HPDE6-E6E7 (cell line): ENCODE data around the gene MUC4.
"Not testable (repeated sequence)": the region's sequence is repeated elsewhere in the genome, so short reads cannot be mapped to it uniquely, and the experiment has no call there.

Experiments
- DNase-seq: peaks from one replicate; pipeline ENCODE4 v3.0.0; 2011; ENCODE audit warnings: missing footprints; ENCODE audit errors: extremely low spot score

Gene MUC4

DNA sequence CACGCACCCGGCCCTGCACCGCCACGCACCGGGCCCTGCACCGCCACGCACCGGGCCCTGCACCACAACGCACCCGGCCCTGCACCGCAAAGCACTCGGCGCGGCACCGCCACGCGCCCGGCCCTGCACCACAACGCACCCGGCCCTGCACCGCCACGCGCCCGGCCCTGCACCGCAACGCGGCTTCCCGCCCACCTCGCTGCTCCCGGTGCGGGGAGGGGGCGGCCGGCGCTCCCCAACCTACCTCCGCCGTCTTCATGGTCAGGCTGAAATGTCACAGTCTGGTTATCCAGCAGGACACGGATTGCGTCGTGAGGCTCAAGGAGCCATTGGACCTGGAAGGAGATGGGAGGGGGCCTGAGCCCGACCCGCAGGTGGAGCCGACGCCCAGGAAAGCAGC is 49.1 kb downstream of the MUC4 start:
- no peak for DNase-seq

DNA sequence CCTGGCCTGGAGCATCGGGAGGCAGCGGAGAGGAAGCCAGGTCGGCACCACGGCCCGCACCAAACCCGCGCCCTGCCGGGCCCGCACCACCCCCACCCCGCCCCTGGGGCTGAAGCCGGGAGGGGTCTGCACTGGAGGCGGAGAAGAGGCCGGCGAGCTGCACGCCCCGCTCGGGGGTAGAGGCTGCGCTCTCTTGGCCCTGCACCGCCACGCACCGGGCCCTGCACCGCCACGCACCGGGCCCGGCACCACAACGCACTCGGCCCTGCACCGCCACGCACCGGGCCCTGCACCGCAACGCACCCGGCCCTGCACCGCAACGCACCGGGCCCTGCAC is 49.5 kb downstream of the MUC4 start:
- no peak for DNase-seq

DNA sequence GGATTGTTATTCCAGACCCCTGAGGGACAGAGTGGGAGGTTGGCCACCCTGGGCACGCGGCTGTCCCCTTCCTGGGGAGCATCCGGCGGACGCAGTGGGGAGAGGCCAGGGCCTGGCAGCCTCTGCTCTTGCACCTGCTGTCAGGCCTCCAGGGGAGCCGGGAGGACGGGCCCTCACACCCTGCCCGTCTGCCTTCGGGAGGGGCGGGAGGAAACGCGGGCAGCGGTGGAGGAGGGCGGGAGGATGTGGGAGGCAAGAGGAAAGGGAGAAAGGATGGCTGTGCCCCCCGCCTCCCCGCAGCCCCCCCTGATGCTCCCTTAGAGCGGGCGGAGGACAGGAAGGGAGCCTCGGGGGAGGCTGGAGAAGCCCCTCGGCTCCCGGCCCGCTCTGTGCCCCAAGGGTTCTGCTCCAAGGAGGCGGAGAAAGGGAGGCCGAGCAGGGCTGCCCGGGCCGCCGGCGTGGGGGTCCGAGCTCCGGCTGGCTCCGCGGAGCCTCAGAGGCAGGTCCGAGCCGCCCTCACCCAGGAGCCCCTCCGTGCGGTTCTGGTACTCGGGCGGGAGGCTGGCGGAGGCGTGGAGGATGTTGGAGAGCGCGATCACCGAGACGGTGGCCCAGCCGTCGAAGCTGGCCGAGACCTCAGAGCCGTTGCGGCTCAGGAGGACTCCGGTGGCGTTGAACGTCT is 50.0 kb downstream of the MUC4 start:
- DNase-seq, result no peak

- DNase-seq, result no peak
Measured at GRCh38 chr3:195761123-195761566, 50.6 kb downstream of the MUC4 start.

DNA sequence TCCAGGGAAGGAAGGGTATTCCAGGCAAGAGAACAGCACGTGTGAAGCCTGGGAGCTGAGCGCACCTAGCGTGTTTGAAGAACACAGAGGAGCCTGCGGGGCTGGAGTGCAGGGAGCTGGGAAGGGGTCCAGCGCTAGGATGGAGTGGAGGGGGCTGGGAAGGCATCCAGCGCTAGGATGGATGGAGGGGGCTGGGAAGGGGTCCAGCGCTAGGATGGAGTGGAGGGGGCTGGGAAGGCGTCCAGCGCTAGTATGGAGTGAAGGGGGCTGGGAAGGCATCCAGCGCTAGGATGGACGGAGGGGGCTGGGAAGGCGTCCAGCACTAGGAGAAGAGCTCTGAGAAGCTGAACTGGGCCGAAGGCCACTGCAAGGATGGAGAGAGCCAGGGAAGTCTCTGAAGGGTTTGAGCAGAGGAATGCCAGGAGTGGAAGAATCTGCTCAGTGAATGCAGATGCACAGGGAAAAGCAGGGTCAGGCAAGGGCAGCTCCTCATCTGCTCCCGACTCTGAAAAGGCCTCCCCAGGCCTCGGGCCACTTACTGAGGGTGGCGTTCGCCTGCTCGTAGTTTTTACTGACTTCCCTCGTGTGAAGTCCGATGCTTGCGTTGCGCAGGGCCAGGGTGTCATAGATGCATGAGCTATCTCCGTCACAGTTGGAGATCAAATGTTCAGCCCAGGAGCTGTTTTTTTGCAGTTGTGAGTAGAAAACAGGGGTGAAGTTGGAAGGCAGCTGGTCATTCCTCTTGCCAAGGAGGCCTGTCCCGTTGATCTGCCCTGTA is 51.2 kb downstream of the MUC4 start:
- DNase-seq, result no peak

- no peak for DNase-seq
Measured at GRCh38 chr3:195758721-195759353, 52.9 kb downstream of the MUC4 start.

DNA sequence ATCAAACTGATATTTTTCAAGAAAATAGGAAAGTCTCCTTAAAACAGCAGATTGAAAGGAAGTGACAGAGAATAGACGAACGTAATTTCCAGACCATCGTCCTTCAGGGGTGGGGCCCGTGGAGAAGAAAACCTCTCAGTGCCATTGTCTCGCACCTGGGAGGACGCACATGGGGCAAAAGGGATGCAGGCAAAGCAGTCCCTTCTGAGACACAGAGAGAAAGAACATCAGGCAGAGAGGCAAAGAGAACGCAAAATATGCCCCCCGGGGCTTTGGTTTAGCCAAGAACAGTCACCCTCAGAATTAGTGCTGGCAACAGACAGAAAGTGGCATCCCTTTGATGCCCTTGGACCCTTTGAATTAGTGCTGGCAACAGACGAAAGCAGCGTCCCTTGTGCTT is 53.9 kb downstream of the MUC4 start:
- DNase-seq, result no peak

DNA sequence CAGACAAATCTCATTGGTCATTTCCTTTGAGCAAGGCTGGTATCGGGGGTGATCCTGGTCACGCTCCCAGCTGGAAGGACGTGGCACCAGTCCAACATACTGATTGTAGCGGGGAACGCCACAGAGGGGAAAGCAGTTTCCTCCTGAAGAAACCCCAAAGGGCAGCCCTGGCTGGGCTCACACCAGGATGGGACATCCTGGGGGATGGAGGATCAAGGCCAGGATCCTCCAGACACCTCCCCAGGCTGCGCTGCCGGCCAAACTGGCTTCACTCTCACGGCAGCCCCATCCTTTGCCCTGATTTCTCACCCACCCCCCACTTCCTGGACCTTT is 54.3 kb downstream of the MUC4 start:
- no peak for DNase-seq

DNA sequence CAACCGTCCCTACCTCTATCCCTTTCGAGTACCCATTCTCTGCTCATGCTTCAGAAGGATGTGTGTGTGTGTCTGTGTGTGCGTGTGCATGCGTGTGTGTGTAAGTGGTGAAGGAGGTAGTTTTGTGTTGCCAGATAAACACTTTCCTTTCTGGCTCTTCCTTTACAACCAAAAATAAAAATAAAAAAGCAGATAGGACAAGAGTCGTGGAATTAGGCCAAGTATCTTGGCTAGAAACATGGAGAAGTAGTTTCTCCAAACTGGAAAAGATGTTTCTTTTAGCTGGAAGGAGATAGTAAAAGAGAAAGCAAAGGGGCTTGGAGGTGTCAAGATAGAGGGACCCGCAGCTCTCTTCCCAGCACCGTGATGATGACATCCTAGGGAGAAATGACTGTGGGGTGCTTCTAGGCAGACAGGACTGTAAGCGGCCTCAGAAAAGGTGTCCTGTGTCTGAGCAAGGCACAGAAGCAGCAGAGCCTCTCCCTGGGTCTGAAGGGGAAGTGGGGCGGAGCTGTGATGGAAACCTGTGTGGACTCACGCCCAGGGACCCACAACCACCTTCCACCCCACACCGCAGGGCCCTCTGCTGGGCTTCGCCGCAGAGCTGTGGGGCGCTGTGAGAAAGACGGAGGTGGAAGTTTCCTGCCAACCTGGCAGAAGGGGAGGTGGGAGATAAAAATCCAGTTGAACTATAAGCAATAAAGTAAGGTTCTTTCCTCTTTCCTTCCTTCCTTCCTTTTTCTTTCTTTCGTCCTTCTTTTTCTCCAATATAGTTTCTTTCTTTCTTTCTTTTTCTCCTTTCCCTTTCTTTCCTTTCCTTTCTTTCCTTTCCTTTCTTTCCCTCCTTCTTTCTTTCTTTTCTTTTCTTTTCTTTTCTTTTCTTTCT is 55.7 kb downstream of the MUC4 start:
- DNase-seq, result no peak

DNA sequence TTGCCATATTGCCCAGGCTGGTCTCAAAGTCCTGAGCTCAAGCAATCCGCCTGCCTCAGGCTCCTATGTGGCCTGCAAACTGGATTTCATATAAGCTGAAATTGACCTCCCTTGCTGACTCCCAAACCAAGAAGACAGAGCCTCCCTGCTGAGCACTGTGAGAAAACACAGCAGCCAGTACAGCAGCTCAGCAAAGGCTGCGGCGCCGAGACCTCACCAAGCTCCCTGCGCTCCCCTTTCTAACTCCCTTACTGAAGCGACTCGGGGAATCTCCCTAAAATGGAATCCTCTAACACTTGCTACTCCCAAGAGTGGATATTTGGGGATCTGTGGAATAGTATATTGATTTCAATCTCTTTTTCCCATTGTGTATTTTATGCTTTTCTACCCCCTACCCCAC is 56.3 kb downstream of the MUC4 start:
- DNase-seq, result no peak

- no peak for DNase-seq
Measured at GRCh38 chr3:195754906-195755305, 56.8 kb downstream of the MUC4 start.

- DNase-seq, result no peak
Measured at GRCh38 chr3:195754141-195754540, 57.6 kb downstream of the MUC4 start.

DNA sequence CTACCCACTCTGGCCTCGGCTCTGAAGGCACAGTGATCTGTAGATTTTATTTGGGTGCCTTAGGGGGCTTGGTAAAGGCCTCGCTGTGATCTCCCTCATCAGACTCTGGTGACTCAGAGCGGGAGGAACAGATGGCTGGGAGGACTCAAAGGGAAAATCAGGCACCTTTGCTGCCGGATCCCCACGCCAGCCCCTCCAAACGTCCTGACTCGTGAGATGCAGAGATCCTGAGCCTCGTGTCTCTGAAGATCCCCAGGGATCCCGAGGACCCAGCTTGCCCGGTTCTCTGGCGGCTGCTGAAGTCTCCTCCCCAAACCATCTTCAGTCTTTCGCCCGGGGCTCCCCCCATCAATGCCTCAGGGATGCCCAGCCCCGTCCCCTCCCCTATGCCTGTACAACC is 58.1 kb downstream of the MUC4 start:
- DNase-seq, result no peak

- DNase-seq, result no peak
Measured at GRCh38 chr3:195752546-195753331, 59.0 kb downstream of the MUC4 start.

- no peak for DNase-seq
Measured at GRCh38 chr3:195752066-195752465, 59.7 kb downstream of the MUC4 start.

- DNase-seq, result no peak
Measured at GRCh38 chr3:195751560-195751959, 60.2 kb downstream of the MUC4 start.

DNA sequence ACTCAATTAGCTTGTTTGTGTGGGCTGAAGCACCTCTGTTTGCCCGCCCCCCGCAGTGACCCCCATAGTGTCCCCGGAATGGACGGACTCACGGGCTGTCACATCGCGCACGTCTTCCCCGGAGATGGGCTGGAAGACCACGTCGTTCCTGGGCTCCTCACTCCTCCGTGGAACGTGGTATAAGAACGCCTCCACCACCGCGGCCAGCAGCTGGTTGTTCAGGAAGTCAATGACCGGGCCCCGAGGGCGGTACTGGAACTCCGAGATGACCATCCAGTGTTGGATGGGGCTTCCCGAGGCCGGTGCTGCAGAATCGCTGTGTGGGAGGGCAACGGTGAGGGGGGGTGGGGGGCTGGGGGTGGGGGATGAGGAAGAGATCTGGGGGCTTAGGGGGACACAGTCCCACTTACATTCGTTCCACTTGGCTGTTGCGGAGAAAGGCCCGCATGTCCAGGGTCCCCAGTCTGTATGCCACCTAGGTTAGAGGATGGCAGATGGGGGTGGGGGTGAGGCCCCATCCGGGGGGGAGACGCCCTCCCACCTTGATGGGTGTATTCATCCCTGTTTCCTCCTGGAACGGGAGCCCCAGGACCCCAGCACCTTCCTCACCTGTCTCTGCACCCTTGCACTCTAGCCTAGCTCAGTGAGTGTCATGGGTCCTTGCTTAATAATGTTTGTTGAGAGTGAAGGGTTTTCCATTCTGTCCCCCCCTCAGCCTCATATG is 60.8 kb downstream of the MUC4 start:
- no peak for DNase-seq

GRCh38 chr3:195749101-195749500 is 62.6 kb downstream of the MUC4 start:
- DNase-seq, result not testable (repeated sequence)

DNA sequence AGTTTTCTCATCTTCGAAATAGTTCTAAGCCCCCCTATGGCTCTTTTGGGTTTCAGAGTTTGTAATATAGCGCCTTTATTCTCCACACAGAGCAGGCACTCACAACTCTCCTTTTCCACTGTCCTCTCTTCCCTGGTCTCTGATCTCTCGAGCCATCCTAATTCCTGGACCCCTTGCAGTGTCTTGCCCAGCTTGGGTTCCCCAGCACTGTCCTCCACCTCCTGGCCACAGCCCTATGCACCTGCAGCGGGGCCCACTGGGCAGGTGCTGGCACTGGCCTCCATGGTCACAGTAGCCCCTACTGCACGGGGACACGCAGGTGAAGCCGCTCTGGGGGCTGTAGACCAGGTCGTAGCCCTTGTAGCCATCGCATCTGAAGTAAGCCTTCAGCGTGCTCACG is 63.1 kb downstream of the MUC4 start:
- no peak for DNase-seq

DNA sequence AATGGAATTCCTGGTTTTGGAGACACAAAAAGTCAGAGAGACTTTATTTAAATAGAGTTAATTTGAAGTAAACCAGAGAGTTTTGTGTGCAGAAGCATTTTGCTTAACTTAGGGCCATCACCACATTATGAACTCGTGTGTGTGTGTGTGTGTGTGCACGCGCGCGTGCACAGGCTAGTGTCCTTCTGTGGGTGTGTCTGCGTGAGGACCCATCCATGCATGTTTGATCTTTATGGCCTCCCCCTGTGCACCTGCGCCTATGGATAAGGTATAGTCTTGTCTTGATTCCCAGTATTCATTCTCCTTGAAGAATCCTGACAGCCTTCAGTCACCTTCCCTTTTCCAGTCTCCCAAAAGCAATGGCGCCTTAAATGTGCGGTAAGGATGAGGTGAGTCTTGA is 65.0 kb downstream of the MUC4 start:
- DNase-seq, result no peak

- DNase-seq, result no peak
Measured at GRCh38 chr3:195746346-195746745, 65.4 kb downstream of the MUC4 start.
